ENCODE results near the gene TACC3. TPM values are rescaled to one million over a fixed set of nuclear protein-coding genes. Genes with fewer than 3 reads are reported as not detected.

Gene TACC3
- total RNA-seq, 2 experiments from 2014 or later = 213 TPM

GRCh38 chr4:1753294-1753696 is 32.0 kb downstream of the TACC3 start:
- Mint-ChIP-seq H3K4me3 (no peak overlapping the region), H3K9me3 (no peaks in the 10 kb centered on the region), H3K36me3 (ENCODE audit: low read depth) (no peaks in the 10 kb centered on the region), H3K27me3 (no peaks in the 10 kb centered on the region), H3K4me1 (peaks cover 9% of the 10 kb centered on the region), H3K27ac (no peak overlapping the region)
- ChIA-PET CTCF (no interaction called here), POLR2A (interaction anchor here (1.2 kb wide), 1 partner anchor 24 kb away, joined by 3 read pairs; no protein-coding TSS in a partner anchor)
- no peak for DNase-seq

- CTCF ChIA-PET = no interaction called here
These were observed 32.5 kb downstream of the TACC3 start for GRCh38 chr4:1753697-1754311.

DNA sequence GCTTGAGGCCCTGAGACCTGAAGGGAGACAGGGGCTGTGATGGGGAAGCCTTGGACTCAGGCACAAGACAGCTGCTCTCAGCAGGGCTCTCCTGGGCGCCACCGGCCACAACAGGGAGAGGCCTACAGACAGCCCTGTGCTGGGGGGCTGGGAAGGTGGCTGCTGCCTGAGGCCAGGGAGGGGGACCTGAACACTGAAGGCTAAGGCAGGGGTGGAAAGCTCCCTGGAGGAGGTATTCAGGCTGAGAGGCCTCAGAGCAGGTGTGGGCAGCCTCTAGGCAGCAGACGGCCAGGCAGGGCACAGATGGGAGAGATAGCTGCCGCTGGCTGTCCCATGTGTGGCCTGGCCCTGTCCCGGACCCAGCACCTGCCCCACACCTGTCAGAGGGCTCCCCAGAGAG is 33.0 kb downstream of the TACC3 start:
- H3K27ac Mint-ChIP-seq = no peak overlapping the region
- no peak for DNase-seq
- peaks cover 9% of the 10 kb centered on the region for H3K4me1 Mint-ChIP-seq
- no peaks in the 10 kb centered on the region for H3K36me3 Mint-ChIP-seq (ENCODE audit: low read depth)
- H3K4me3 Mint-ChIP-seq = no peak overlapping the region
- ChIA-PET CTCF (no interaction called here), POLR2A (interaction anchor here (1.2 kb wide), 1 partner anchor 23 kb away, joined by 3 read pairs; no protein-coding TSS in a partner anchor)
- H3K9me3 Mint-ChIP-seq = no peaks in the 10 kb centered on the region
- H3K27me3 Mint-ChIP-seq = no peaks in the 10 kb centered on the region

More at GRCh38 chr4:1753697-1754311, 32.5 kb downstream of the TACC3 start:
- POLR2A ChIA-PET = interaction anchor here (1.2 kb wide), 1 partner anchor 24 kb away, joined by 3 read pairs; no protein-coding TSS in a partner anchor
- no peak for DNase-seq
- Mint-ChIP-seq H3K36me3 (ENCODE audit: low read depth) (no peaks in the 10 kb centered on the region), H3K9me3 (no peaks in the 10 kb centered on the region), H3K27ac (no peak overlapping the region), H3K27me3 (no peaks in the 10 kb centered on the region), H3K4me1 (peaks cover 9% of the 10 kb centered on the region), H3K4me3 (no peak overlapping the region)

DNA sequence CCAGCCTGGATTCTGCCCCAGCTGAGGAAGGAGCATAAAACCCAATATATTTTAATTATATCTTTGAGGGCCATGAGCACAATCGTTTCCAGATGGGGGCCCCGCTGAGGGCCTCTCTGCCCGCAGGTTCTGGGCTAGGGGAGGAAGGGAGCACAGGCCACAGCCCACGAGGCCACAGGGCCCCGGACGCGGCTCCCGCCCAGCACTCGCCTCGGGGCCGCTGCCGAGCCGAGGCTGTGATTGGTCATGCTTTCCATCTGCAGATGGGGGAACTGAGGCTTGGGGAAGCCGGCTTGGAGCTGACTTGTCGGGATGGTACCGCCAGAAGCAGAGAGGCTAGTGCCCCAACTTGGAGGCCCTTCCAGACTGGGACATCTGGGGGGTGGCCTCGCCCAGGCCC is 34.0 kb downstream of the TACC3 start:
- peaks cover 9% of the 10 kb centered on the region for H3K4me1 Mint-ChIP-seq
- no peaks in the 10 kb centered on the region for H3K36me3 Mint-ChIP-seq (ENCODE audit: low read depth)
- no peaks in the 10 kb centered on the region for H3K27me3 Mint-ChIP-seq
- no peak for DNase-seq
- POLR2A ChIA-PET = no interaction called here
- H3K9me3 Mint-ChIP-seq = no peaks in the 10 kb centered on the region
- H3K4me3 Mint-ChIP-seq = no peak overlapping the region
- H3K27ac Mint-ChIP-seq = no peak overlapping the region
- CTCF ChIA-PET = no interaction called here

- H3K27me3 Mint-ChIP-seq = no peaks in the 10 kb centered on the region
- DNase-seq = no peak
- H3K9me3 Mint-ChIP-seq = no peaks in the 10 kb centered on the region
- H3K27ac Mint-ChIP-seq = no peak overlapping the region
- no peaks in the 10 kb centered on the region for H3K36me3 Mint-ChIP-seq (ENCODE audit: low read depth)
- H3K4me1 Mint-ChIP-seq = peaks cover 9% of the 10 kb centered on the region
- H3K4me3 Mint-ChIP-seq = no peak overlapping the region
- CTCF ChIA-PET = no interaction called here
- POLR2A ChIA-PET = no interaction called here
These were observed 34.8 kb downstream of the TACC3 start for GRCh38 chr4:1756079-1756478.

DNA sequence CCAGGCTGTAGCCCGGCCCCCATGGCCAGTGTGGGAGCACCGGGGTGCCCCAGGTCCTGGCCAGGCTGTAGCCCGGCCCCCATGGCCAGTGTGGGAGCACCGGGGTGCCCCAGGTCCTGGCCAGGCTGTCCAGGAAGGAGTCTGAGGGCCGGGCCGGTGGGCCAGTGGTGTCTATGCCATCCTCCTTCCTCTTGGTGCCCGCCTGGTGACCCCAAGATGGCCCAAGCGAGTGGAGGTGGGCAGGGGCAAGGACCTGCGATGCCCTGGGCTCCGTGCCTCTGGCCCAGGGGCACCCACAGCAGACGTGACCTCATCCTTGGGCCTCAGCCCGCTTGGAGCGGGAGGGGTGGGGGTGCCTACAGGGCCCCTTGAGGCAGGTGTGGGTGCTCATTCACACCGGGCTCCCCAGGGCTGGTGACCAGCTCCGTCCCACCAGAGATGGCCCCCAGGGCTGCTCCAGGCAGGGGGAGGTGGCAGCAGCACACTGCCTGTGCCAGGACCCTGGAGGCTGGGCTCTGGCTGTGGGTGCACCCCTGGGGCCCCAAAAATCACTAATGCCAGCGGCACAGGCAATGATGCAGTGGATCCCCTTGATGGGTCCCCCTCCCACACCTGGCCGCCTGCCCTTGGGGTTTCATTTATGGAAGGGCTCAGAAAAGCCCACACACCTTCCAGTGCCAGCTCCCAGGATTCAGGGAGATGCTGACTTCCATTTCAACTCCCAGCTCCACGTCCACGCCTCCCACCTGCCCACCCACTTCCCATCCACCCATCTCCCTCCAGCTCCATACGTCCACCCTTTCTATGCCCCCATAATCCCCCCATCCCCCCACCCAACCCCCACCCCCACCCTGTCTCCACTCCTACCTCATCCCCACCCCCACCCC is 35.8 kb downstream of the TACC3 start:
- no peak overlapping the region for H3K27ac Mint-ChIP-seq
- DNase-seq = no peak
- no peaks in the 10 kb centered on the region for H3K9me3 Mint-ChIP-seq
- ChIA-PET CTCF (no interaction called here), POLR2A (no interaction called here)
- H3K4me1 Mint-ChIP-seq = peaks cover 9% of the 10 kb centered on the region
- H3K27me3 Mint-ChIP-seq = no peaks in the 10 kb centered on the region
- H3K4me3 Mint-ChIP-seq = no peak overlapping the region
- no peaks in the 10 kb centered on the region for H3K36me3 Mint-ChIP-seq (ENCODE audit: low read depth)

DNA sequence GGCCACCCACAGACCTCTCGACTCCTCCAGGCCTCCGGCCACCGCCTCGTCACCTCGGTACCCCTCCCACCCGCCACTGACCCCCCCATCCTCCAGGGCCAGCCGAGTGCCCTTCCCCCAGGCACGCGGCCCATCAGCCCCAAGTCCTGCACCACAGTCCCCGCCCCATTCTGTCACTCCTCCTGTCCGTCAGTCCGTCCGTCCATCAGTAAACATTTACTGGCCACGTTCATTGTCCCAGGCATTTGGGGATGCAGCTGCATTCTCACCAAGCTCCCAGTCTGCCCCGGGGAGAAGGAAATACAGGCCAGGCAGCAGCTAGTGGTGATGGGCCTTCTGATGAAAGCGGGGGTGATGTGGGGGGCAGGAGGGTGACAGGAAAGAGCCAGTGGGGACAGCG is 36.5 kb downstream of the TACC3 start:
- no peaks in the 10 kb centered on the region for H3K36me3 Mint-ChIP-seq (ENCODE audit: low read depth)
- no peak overlapping the region for H3K27ac Mint-ChIP-seq
- H3K4me3 Mint-ChIP-seq = no peak overlapping the region
- H3K9me3 Mint-ChIP-seq = no peaks in the 10 kb centered on the region
- no peak for DNase-seq
- H3K4me1 Mint-ChIP-seq = peaks cover 3% of the 10 kb centered on the region
- CTCF ChIA-PET = no interaction called here
- H3K27me3 Mint-ChIP-seq = peaks cover 2% of the 10 kb centered on the region
- POLR2A ChIA-PET = no interaction called here

DNA sequence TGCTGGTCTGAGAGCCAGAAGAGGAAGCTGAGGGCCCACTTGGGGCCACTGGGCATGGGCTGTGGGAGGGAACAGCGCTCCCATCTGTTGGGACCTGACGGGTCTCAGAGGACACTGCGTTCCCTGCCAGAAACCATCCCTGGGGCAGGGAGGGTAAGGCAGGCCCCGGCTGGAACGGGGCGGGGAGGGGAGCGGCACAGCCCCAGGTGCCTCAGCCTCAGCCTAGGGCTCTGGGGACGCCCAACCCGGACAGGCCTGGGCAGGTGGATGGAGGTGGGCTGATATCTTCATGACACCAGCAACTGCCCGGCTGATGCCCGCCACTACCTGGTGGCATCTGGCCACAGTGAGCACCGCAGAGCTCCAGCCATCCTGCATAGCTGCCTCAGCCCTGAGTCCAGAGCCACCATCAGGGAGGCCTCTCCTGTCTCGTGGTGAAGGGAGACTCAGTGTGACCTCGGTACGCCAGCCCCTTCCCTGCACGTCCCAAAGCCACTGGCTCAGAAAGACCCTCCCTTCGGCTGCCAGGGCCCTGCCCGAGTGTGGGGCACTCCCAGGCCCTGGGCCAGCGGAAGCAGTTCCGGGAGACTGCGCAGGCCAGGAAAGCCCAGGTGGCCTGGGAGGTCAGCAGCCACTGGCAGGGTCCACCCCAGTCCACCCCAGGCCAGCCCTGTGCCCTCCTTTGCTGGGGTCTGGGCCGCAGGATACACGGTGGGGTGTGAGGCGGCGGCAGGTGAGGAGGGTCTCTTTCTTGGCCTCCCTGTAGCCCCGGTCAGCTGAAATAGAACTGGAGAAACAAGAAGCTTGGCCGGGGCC is 37.2 kb downstream of the TACC3 start:
- H3K4me3 Mint-ChIP-seq = no peak overlapping the region
- no peaks in the 10 kb centered on the region for H3K9me3 Mint-ChIP-seq
- H3K36me3 Mint-ChIP-seq (ENCODE audit: low read depth) = no peaks in the 10 kb centered on the region
- no peaks in the 10 kb centered on the region for H3K4me1 Mint-ChIP-seq
- POLR2A ChIA-PET = no interaction called here
- CTCF ChIA-PET = no interaction called here
- no peak overlapping the region for H3K27ac Mint-ChIP-seq
- H3K27me3 Mint-ChIP-seq = peaks cover 4% of the 10 kb centered on the region
- DNase-seq = no peak

GRCh38 chr4:1759170-1759817 is 38.0 kb downstream of the TACC3 start:
- peaks cover 7% of the 10 kb centered on the region for H3K27me3 Mint-ChIP-seq
- ChIA-PET CTCF (no interaction called here), POLR2A (no interaction called here)
- H3K4me3 Mint-ChIP-seq = no peak overlapping the region
- H3K9me3 Mint-ChIP-seq = no peaks in the 10 kb centered on the region
- H3K36me3 Mint-ChIP-seq (ENCODE audit: low read depth) = no peaks in the 10 kb centered on the region
- no peak for DNase-seq
- H3K27ac Mint-ChIP-seq = no peak overlapping the region
- no peaks in the 10 kb centered on the region for H3K4me1 Mint-ChIP-seq

DNA sequence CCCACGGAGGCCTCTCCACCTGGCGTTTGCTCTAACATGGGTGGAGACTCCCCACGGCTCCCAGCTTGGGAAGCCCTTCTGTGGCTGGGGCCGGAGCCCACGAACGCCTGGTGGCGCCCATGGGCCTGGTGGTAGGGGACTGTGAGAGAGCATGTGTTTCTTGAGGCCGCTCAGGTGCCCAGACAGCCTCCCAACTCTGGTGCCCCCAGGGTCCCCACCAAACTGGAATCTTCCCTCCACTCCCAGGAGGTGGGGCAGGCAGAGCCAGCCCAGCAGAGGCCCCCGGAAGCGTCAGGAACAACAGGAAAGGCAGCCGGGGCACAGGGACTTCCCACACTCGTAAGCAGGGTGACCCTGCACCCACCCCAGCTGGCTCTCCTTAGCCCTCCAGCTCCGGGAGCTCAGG is 38.5 kb downstream of the TACC3 start:
- POLR2A ChIA-PET = no interaction called here
- Mint-ChIP-seq H3K4me3 (no peak overlapping the region), H3K9me3 (no peaks in the 10 kb centered on the region), H3K27ac (no peak overlapping the region), H3K27me3 (peaks cover 8% of the 10 kb centered on the region), H3K36me3 (ENCODE audit: low read depth) (no peaks in the 10 kb centered on the region), H3K4me1 (no peaks in the 10 kb centered on the region)
- CTCF ChIA-PET = no interaction called here
- no peak for DNase-seq

DNA sequence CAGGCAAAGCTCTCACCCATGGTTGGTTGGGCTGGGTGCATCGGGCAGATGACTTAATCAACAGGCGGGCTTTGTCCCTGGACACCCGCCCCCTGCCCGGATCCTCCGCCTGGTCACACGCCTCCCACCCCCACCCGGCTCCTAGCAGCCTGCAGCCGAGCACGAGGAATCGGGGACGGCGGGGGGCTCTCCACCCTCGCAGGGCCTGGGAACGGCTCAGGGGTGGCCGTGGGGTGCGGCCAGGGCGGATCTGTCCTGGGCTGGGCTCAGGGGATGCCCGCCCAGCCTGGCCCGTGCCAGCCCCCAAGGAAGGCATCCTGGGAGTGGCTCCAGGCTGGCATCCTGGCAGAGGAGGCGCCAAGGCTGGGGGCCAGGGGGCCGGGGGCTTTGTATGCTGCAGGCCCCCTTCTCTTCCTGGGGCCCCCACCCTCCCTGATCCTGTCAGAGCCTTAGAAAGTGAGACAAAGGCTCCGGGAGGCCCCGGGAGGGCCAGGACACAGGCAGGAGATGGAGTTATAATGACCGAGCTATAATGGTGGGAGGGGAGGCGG is 39.3 kb downstream of the TACC3 start:
- no peaks in the 10 kb centered on the region for H3K9me3 Mint-ChIP-seq
- no peaks in the 10 kb centered on the region for H3K36me3 Mint-ChIP-seq (ENCODE audit: low read depth)
- no peak for DNase-seq
- H3K27me3 Mint-ChIP-seq = peaks cover 13% of the 10 kb centered on the region
- peaks cover under 1% of the 10 kb centered on the region for H3K4me1 Mint-ChIP-seq
- ChIA-PET POLR2A (no interaction called here), CTCF (no interaction called here)
- H3K27ac Mint-ChIP-seq = no peak overlapping the region
- no peak overlapping the region for H3K4me3 Mint-ChIP-seq

DNA sequence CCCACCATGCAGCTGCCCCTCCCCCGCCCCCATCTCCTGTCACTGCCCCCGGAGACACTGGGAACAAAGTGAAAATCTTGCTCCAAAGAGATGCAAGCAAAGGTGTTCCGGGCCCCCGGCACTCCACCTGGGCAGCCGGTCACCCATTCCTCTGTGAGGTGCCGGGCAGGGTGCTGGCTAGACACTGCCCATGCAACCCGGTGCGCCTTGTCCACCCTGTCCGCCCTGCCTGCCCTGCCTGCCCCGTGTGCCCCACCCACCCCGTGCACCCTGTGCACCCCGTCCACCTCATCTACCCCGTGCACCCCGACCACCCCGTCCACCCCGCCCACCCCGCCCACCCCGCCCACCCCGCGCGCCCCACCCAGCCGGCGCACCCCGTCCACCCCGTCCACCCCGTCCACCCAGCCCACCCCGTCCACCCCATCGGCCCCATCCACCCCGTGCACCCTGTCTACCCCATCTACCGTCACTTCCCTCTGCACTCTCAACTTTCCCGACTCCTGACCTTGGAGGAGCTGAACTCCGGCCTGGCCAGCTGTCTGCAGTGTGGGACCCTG is 39.9 kb downstream of the TACC3 start:
- ChIA-PET CTCF (no interaction called here), POLR2A (no interaction called here)
- Mint-ChIP-seq H3K4me1 (peaks cover 1% of the 10 kb centered on the region), H3K27ac (no peak overlapping the region), H3K27me3 (peaks cover 13% of the 10 kb centered on the region), H3K4me3 (no peak overlapping the region), H3K36me3 (ENCODE audit: low read depth) (no peaks in the 10 kb centered on the region), H3K9me3 (no peaks in the 10 kb centered on the region)
- DNase-seq = no peak

Measured in activated CD4-positive, alpha-beta memory T cell treated with anti-CD3 and anti-CD28 coated beads, Interleukin-2, amount 10 ng/mL, durations not matched to agents 7 days and 5 days (primary cell).